ENCODE data around the gene TTC19. TPM values are rescaled to one million over a fixed set of nuclear protein-coding genes. Genes with fewer than 3 reads are reported as not detected.
A peak's percentile ranks its signal among the peaks of the same experiment; 100 is the strongest.
"Not testable (repeated sequence)": the region's sequence is repeated elsewhere in the genome, so short reads cannot be mapped to it uniquely, and the experiment has no call there.

The TTC19 gene
- total and polyA plus RNA-seq, 12 donors, result 20.6 to 152 (median 50.5) TPM

DNA sequence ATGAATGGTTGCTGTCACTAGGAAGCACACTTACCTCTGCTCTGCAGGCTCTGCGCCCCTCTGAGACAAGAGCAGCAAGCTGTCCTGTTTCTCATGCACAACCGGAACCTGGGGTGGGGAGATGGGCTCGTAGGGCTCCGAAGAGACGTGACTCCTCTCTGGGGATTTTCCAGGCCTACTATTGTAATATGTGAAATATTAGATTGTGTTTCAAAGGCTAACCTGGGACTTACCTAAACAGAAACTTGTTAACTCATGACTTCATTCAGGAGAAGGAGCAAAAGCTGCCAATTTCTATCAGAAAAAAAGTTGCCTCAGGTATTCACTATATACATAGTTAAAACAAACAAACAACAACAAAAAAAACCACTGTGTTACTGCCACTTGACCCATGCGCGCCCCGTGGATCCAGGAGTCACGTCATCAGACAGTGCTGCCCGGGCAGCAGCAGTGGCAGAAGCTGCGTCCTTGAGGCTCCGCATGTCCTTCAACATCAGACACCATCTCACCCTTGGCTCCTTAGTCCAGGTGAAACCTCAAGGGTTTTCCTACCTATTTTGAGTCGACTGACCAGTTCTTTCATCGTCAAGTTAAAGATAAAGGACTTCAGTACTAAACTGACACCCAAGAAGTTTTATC lies 49.3 kb downstream of the TTC19 start:
- H3K27ac ChIP-seq, result peak overlapping the region in 2 of 5 donors; percentile 5 to 20
- TF ChIP-seq POLR2A (IDR thresholded peaks at IDR 0.05) (no peak), CTCF (IDR thresholded peaks at IDR 0.05) (no peak)
- H3K9me3 ChIP-seq (replicated peaks in 1 of 3), result no peaks in the 10 kb centered on the region
- H3K27me3 ChIP-seq, result no peaks in the 10 kb centered on the region
- H3K36me3 ChIP-seq (replicated peaks in 1 of 2), result peaks cover 0 to 41% of the 10 kb centered on the region in 2 donors
- no peak overlapping the region for H3K4me3 ChIP-seq
- intact Hi-C loops (cut with DNase I), result no loop called here
- no peaks in the 10 kb centered on the region for H3K4me1 ChIP-seq (replicated peaks in 1 of 2)
- 55 to 75% (median 62%) methylated on average over 14 of the region's 14 CpGs for WGBS, 4 donors
- peak in 6 of 7 donors; percentile 27 to 60 (median 50) for DNase-seq

DNA sequence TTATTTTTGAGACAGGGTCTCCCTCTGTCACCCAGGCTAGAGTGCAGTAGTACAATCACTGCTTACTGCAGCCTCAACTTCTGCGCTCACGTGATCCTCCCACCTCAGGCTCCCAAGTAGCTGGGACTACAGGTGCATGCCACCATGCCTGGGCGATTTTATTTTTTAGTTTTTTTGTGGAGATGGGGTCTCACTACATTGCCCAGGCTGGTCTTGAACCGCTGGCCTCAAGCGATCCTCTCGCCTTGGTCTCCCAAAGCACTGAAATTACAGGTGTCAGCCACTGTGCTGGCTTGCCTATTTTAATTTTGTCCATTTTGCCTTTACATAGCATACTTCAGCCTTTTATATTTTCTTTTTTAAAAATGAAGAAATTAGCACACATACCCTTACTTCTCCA lies 51.2 kb downstream of the TTC19 start:
- no peaks in the 10 kb centered on the region for H3K27me3 ChIP-seq
- no peak overlapping the region for H3K27ac ChIP-seq
- H3K36me3 ChIP-seq (replicated peaks in 1 of 2), result peaks cover 0 to 27% of the 10 kb centered on the region in 2 donors
- no peak for TF ChIP-seq POLR2A (IDR thresholded peaks at IDR 0.05)
- no peak for TF ChIP-seq CTCF (IDR thresholded peaks at IDR 0.05)
- H3K4me3 ChIP-seq, result no peak overlapping the region
- intact Hi-C loops (cut with DNase I), result no loop called here
- 97 to 99% (median 98%) methylated on average over 6 of the region's 6 CpGs for WGBS, 4 donors
- H3K4me1 ChIP-seq (replicated peaks in 1 of 2), result no peaks in the 10 kb centered on the region
- DNase-seq, result no peak
- H3K9me3 ChIP-seq (replicated peaks in 1 of 3), result no peaks in the 10 kb centered on the region

- intact Hi-C loops (cut with DNase I), result no loop called here
- no peak for DNase-seq
- Histone ChIP-seq H3K9me3 (replicated peaks in 1 of 3) (no peaks in the 10 kb centered on the region), H3K4me3 (no peak overlapping the region), H3K27me3 (no peaks in the 10 kb centered on the region), H3K36me3 (replicated peaks in 1 of 2) (peaks cover 0 to 25% of the 10 kb centered on the region in 2 donors), H3K27ac (peak overlapping the region in 1 of 5 donors; percentile 15), H3K4me1 (replicated peaks in 1 of 2) (no peaks in the 10 kb centered on the region)
- 5 to 29% (median 23%) methylated on average over 1 of the region's 1 CpG for WGBS, 4 donors
- TF ChIP-seq CTCF (IDR thresholded peaks at IDR 0.05), result no peak
- no peak for TF ChIP-seq POLR2A (IDR thresholded peaks at IDR 0.05)
Observed at GRCh38 chr17:16052486-16052885, 52.9 kb downstream of the TTC19 start.

- DNase-seq; H3K27ac ChIP-seq; H3K4me3 ChIP-seq; intact Hi-C loops (cut with DNase I); H3K9me3 ChIP-seq (replicated peaks in 1 of 3); H3K27me3 ChIP-seq; H3K4me1 ChIP-seq (replicated peaks in 1 of 2): not testable (repeated sequence)
- peaks cover 0 to 29% of the 10 kb centered on the region in 2 donors for H3K36me3 ChIP-seq (replicated peaks in 1 of 2)
- 73 to 99% (median 80%) methylated on average over 4 of the region's 4 CpGs for WGBS, 4 donors
Observed at GRCh38 chr17:16055139-16055538, 55.5 kb downstream of the TTC19 start.

DNA sequence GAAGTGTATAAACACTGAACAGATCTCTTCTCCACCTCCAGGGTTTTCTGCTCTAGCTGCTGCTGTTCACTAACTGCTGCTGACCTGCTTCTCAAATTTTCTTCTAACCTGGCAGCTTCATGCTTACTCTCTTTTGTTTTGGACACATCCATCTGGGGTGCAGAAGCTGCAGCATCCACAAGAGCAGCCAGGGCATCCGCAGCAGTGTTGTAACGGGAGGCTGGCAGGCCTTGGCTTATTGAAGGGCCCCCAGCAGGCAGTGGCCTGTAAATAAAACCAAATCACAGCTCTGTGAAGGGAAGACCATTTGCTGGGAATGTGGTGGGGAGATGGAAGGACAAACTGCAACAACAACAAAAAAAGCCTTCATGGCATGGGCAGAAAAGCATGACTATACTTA lies 62.0 kb downstream of the TTC19 start:
- no peak for DNase-seq
- TF ChIP-seq POLR2A (IDR thresholded peaks at IDR 0.05) (no peak), CTCF (IDR thresholded peaks at IDR 0.05) (no peak)
- no peak overlapping the region for H3K27ac ChIP-seq
- 75 to 91% (median 81%) methylated on average over 2 of the region's 2 CpGs for WGBS, 4 donors
- no peaks in the 10 kb centered on the region for H3K4me1 ChIP-seq (replicated peaks in 1 of 2)
- no peaks in the 10 kb centered on the region for H3K9me3 ChIP-seq (replicated peaks in 1 of 3)
- peaks cover 0 to 85% of the 10 kb centered on the region in 2 donors for H3K36me3 ChIP-seq (replicated peaks in 1 of 2)
- H3K27me3 ChIP-seq, result no peaks in the 10 kb centered on the region
- intact Hi-C loops (cut with DNase I), result no loop called here
- H3K4me3 ChIP-seq, result no peak overlapping the region

Measured in adrenal gland (tissue), 12 donors.